Glutamatergic neuron (in vitro differentiated cells): Measurements from ENCODE around the gene RPTOR. TPM values are rescaled to one million over a fixed set of nuclear protein-coding genes. Genes with fewer than 3 reads are reported as not detected.
"Not testable (repeated sequence)": the region's sequence is repeated elsewhere in the genome, so short reads cannot be mapped to it uniquely, and the experiment has no call there.

Experiments
- DNase-seq: peaks from one replicate; pipeline ENCODE4 v3.0.0; 2022
- H3K27ac Mint-ChIP-seq: one replicate; pipeline ENCODE4 v1.8.0; 2020; ENCODE audit warnings: mild to moderate bottlenecking, mixed read lengths, inconsistent platforms; ENCODE audit not compliant: unreplicated experiment
- H3K27me3 Mint-ChIP-seq: one replicate; pipeline ENCODE4 v1.8.0; 2020; ENCODE audit warnings: mild to moderate bottlenecking, moderate library complexity, mixed read lengths, inconsistent platforms; ENCODE audit not compliant: unreplicated experiment
- H3K36me3 Mint-ChIP-seq: one replicate; pipeline ENCODE4 v1.8.0; 2020; ENCODE audit warnings: mild to moderate bottlenecking, mixed read lengths, inconsistent platforms; ENCODE audit not compliant: unreplicated experiment
- H3K4me1 Mint-ChIP-seq: one replicate; pipeline ENCODE4 v1.8.0; 2020; ENCODE audit warnings: mild to moderate bottlenecking, low read depth, mixed read lengths, inconsistent platforms; ENCODE audit not compliant: unreplicated experiment
- H3K4me3 Mint-ChIP-seq: one replicate; pipeline ENCODE4 v1.8.0; 2020; ENCODE audit warnings: mild to moderate bottlenecking, mixed read lengths, inconsistent platforms; ENCODE audit not compliant: unreplicated experiment
- H3K9me3 Mint-ChIP-seq: one replicate; pipeline ENCODE4 v1.8.0; 2020; ENCODE audit warnings: mild to moderate bottlenecking, moderate library complexity, mixed read lengths, inconsistent platforms; ENCODE audit not compliant: unreplicated experiment
- CTCF ChIP-seq: fragments of 200-600 bp; sonication (generic); IDR thresholded peaks from one replicate; pipeline ENCODE4 v1.5.0; 2021; ENCODE audit not compliant: partially characterized antibody, unreplicated experiment
- total RNA-seq: library from RNA; stranded (reverse); fragmentation: NEBNext Ultra II Directional; extraction: Animal tissue kit (Norgen Biotek cat#: 25700); gene quantifications from one replicate; pipeline ENCODE4 v1.2.1, GENCODE V29; 2021; ENCODE audit not compliant: unreplicated experiment

Gene RPTOR
- total RNA-seq, 1 donor from 2014 or later: 39.8 TPM

- Mint-ChIP-seq H3K9me3 (peaks cover 4% of the 10 kb centered on the region), H3K4me3 (no peak overlapping the region), H3K4me1 (peaks cover 13% of the 10 kb centered on the region), H3K27ac (no peak overlapping the region), H3K36me3 (no peaks in the 10 kb centered on the region), H3K27me3 (peaks cover 5% of the 10 kb centered on the region)
- TF ChIP-seq CTCF: no peak
- no peak for DNase-seq
Measured at GRCh38 chr17:80813318-80813717, 268.7 kb downstream of the RPTOR start.

GRCh38 chr17:80814491-80814890 lies 269.9 kb downstream of the RPTOR start:
- no peak overlapping the region for H3K4me3 Mint-ChIP-seq
- no peak for DNase-seq
- peaks cover 13% of the 10 kb centered on the region for H3K4me1 Mint-ChIP-seq
- H3K36me3 Mint-ChIP-seq: no peaks in the 10 kb centered on the region
- no peak for TF ChIP-seq CTCF
- no peak overlapping the region for H3K27ac Mint-ChIP-seq
- peaks cover 6% of the 10 kb centered on the region for H3K9me3 Mint-ChIP-seq
- H3K27me3 Mint-ChIP-seq: peaks cover 5% of the 10 kb centered on the region

- peak; percentile 37 for DNase-seq
- Mint-ChIP-seq H3K9me3 (peaks cover 6% of the 10 kb centered on the region), H3K36me3 (no peaks in the 10 kb centered on the region), H3K4me3 (no peak overlapping the region), H3K4me1 (peaks cover 13% of the 10 kb centered on the region), H3K27me3 (peaks cover 5% of the 10 kb centered on the region), H3K27ac (peak overlapping the region; percentile 41)
- no peak for TF ChIP-seq CTCF
Measured at GRCh38 chr17:80815151-80815681, 270.6 kb downstream of the RPTOR start.

- H3K27me3 Mint-ChIP-seq, DNase-seq, H3K4me3 Mint-ChIP-seq, H3K9me3 Mint-ChIP-seq, H3K36me3 Mint-ChIP-seq: not testable (repeated sequence)
- Mint-ChIP-seq H3K4me1 (peaks cover 13% of the 10 kb centered on the region), H3K27ac (peak overlapping the region; percentile 33)
Measured at GRCh38 chr17:80815718-80816117, 271.1 kb downstream of the RPTOR start.

GRCh38 chr17:80816241-80817103 lies 271.8 kb downstream of the RPTOR start:
- Mint-ChIP-seq H3K9me3 (peaks cover 6% of the 10 kb centered on the region), H3K4me3 (no peak overlapping the region), H3K36me3 (no peaks in the 10 kb centered on the region), H3K27me3 (peaks cover 7% of the 10 kb centered on the region), H3K27ac (peak overlapping the region; percentile 33), H3K4me1 (peaks cover 13% of the 10 kb centered on the region)
- DNase-seq: no peak
- TF ChIP-seq CTCF: no peak
